Naive thymus-derived CD4-positive, alpha-beta T cell (primary cell): ENCODE results near the gene FAM168A. TPM values are rescaled to one million over a fixed set of nuclear protein-coding genes. Genes with fewer than 3 reads are reported as not detected.

Experiments used
- ATAC-seq: fragments of 150-1000 bp; cut with Tn5 transposase; 2 replicates; pipeline ENCODE4 v1.10.0; 2021; ENCODE audit warnings: mild to moderate bottlenecking, moderate library complexity
- CTCF ChIA-PET: fragments of 350-600 bp; sonication (Branson Sonifier 250); formaldehyde crosslinking; loops from one replicate; lab custom pipeline; 2021; ENCODE audit warnings: antibody characterized with exemption; lab: Charles Lee
- POLR2A ChIA-PET: fragments of 350-600 bp; sonication (Branson Sonifier 250); formaldehyde crosslinking; loops from one replicate; lab custom pipeline; 2021; ENCODE audit warnings: antibody characterized with exemption, inconsistent platforms; lab: Charles Lee
- DNase-seq, 9 donors: peaks; one replicate each; pipeline versions ENCODE4 v3.0.0 to v3.0.0-alpha.2; 2020 to 2022; ENCODE audit warnings: mixed read lengths in 1 of 9
- H3K27ac ChIP-seq: one replicate; pipeline ENCODE4 v1.7.0; 2013; ENCODE audit warnings: mild to moderate bottlenecking, low read depth, low read length, moderate library complexity
- H3K27me3 ChIP-seq, 2 donors: one replicate each; pipeline ENCODE4 v1.7.0; 2013; ENCODE audit warnings: low read length in 2 of 2, mild to moderate bottlenecking in 2 of 2, moderate library complexity in 2 of 2; ENCODE audit not compliant: control insufficient read depth in 2 of 2, insufficient read depth in 2 of 2
- H3K36me3 ChIP-seq, 3 experiments: 1 replicate in 2 of 3; 2 replicates in 1 of 3; pipeline ENCODE4 v1.7.0; 2013; ENCODE audit warnings: low read length in 3 of 3, mild to moderate bottlenecking in 3 of 3, moderate library complexity in 1 of 3; ENCODE audit not compliant: insufficient read depth in 3 of 3, control insufficient read depth in 2 of 3
- H3K4me1 ChIP-seq, 2 donors: one replicate each; pipeline ENCODE4 v1.7.0; 2013; ENCODE audit warnings: low read length in 2 of 2, mild to moderate bottlenecking in 2 of 2, moderate library complexity in 1 of 2; ENCODE audit not compliant: control insufficient read depth in 2 of 2, insufficient read depth in 2 of 2
- H3K4me3 ChIP-seq: 2 replicates; pipeline ENCODE4 v1.7.0; 2013; ENCODE audit warnings: mild to moderate bottlenecking, low read length
- H3K9me3 ChIP-seq, 3 experiments: 1 replicate in 2 of 3; 2 replicates in 1 of 3; pipeline ENCODE4 v1.7.0; 2013; ENCODE audit warnings: low read length in 3 of 3; ENCODE audit not compliant: control insufficient read depth in 2 of 3
- H3K27ac Mint-ChIP-seq, 9 donors: one replicate each; pipeline ENCODE4 v1.8.0; 2020 to 2022; ENCODE audit warnings: mixed read lengths in 9 of 9, mild to moderate bottlenecking in 8 of 9, moderate library complexity in 5 of 9, inconsistent platforms in 2 of 9
- H3K27me3 Mint-ChIP-seq, 5 donors: one replicate each; pipeline ENCODE4 v1.8.0; 2021 to 2022; ENCODE audit warnings: mixed read lengths in 5 of 5, mild to moderate bottlenecking in 1 of 5
- H3K36me3 Mint-ChIP-seq, 5 donors: one replicate each; pipeline ENCODE4 v1.8.0; 2020 to 2022; ENCODE audit warnings: mixed read lengths in 5 of 5, mild to moderate bottlenecking in 3 of 5, inconsistent platforms in 1 of 5
- H3K4me1 Mint-ChIP-seq, 7 donors: one replicate each; pipeline ENCODE4 v1.8.0; 2020 to 2022; ENCODE audit warnings: mixed read lengths in 7 of 7, mild to moderate bottlenecking in 3 of 7, inconsistent platforms in 1 of 7
- H3K4me3 Mint-ChIP-seq, 10 donors: one replicate each; pipeline ENCODE4 v1.8.0; 2020 to 2022; ENCODE audit warnings: mild to moderate bottlenecking in 10 of 10, mixed read lengths in 10 of 10, moderate library complexity in 6 of 10, inconsistent platforms in 2 of 10
- H3K9me3 Mint-ChIP-seq, 11 donors: one replicate each; pipeline ENCODE4 v1.8.0; 2020 to 2022; ENCODE audit warnings: mixed read lengths in 11 of 11, mild to moderate bottlenecking in 4 of 11, inconsistent platforms in 1 of 11, moderate library complexity in 1 of 11
- intact Hi-C, 2 donors: fragments of 100-400 bp; cut with micrococcal nuclease; formaldehyde crosslinking; loops; one replicate each; pipeline ENCODE4 v1.15.1; 2023
- polyA plus RNA-seq, 2 donors: library from polyadenylated mRNA; unstranded; fragments of 300-500 nt; fragmentation: Illumina TruSeq; gene quantifications; one replicate each; pipeline ENCODE4 v1.2.3, GENCODE V29; 2021
- total RNA-seq, 6 experiments: library from RNA in 5 of 6; stranded (reverse) in 5 of 6; gene quantifications; 1 replicate in 5 of 6; 2 replicates in 1 of 6; pipeline ENCODE4 v1.2.3 and lab custom pipeline; 2021 to 2026

Gene FAM168A
- total and polyA plus RNA-seq, 7 experiments from 2014 or later = 3.3 to 33.0 (median 23.1) TPM

GRCh38 chr11:73365352-73366264 lies 232.3 kb downstream of the FAM168A start:
- Histone ChIP-seq H3K36me3 (no peaks in the 10 kb centered on the region), H3K4me3 (peak overlapping the region; percentile 42), H3K27me3 (no peaks in the 10 kb centered on the region), H3K9me3 (no peaks in the 10 kb centered on the region), H3K4me1 (peaks cover 30% of the 10 kb centered on the region in 2 donors), H3K27ac (peak overlapping the region; percentile 78)
- DNase-seq = no peak
- ATAC-seq = no peak
- Mint-ChIP-seq H3K36me3 (peaks cover 0 to 5% (median 2%) of the 10 kb centered on the region in 5 donors), H3K27me3 (no peaks in the 10 kb centered on the region), H3K9me3 (peaks cover 0 to 5% (median 0%) of the 10 kb centered on the region in 11 donors), H3K4me3 (peak overlapping the region in 9 of 10 donors; percentile 50 to 82 (median 69)), H3K4me1 (peaks cover 14 to 39% (median 20%) of the 10 kb centered on the region in 7 donors), H3K27ac (peak overlapping the region; percentile 88 to 100 (median 98))
- intact Hi-C loops = loop anchor here (1.0 to 10.0 kb wide), 4 partner anchors 11 to 1141 kb away; partner anchors contain the start of genes RELT (in 2 of the 2), FAM168A (in 1 of the 2) and INPPL1 (in 1 of the 2)
- ChIA-PET POLR2A (interaction anchor here (0.6 to 1.4 kb wide), 6 partner anchors 8 to 454 kb away, joined by 3 to 6 read pairs (median 3); no protein-coding TSS in a partner anchor), CTCF (interaction anchor here (0.6 to 8.6 kb wide), 6 partner anchors 10 to 558 kb away, joined by 3 to 81 read pairs (median 4); no protein-coding TSS in a partner anchor)

- Histone ChIP-seq H3K27ac (no peak overlapping the region), H3K4me3 (no peak overlapping the region), H3K36me3 (no peaks in the 10 kb centered on the region), H3K4me1 (peaks cover 28 to 29% of the 10 kb centered on the region in 2 donors), H3K27me3 (no peaks in the 10 kb centered on the region), H3K9me3 (no peaks in the 10 kb centered on the region)
- H3K9me3 Mint-ChIP-seq = peaks cover 0 to 5% (median 0%) of the 10 kb centered on the region in 11 donors
- ATAC-seq (no peak), DNase-seq (no peak)
- ChIA-PET CTCF (interaction anchor here (8.6 kb wide), 1 partner anchor 11 kb away, joined by 81 read pairs; no protein-coding TSS in a partner anchor), POLR2A (interaction anchor here (0.6 to 2.0 kb wide), 2 partner anchors 10 to 22 kb away, joined by 3 to 5 read pairs; no protein-coding TSS in a partner anchor)
- peaks cover 14 to 31% (median 19%) of the 10 kb centered on the region in 7 donors for H3K4me1 Mint-ChIP-seq
- H3K36me3 Mint-ChIP-seq = peaks cover 0 to 5% (median 2%) of the 10 kb centered on the region in 5 donors
- intact Hi-C loops = loop anchor here in 1 of 2 donors (10.0 kb wide), 1 partner anchor 1138 kb away; the partner anchor contains the start of gene INPPL1
- no peak overlapping the region for H3K4me3 Mint-ChIP-seq
- H3K27me3 Mint-ChIP-seq = no peaks in the 10 kb centered on the region
- H3K27ac Mint-ChIP-seq = peak overlapping the region in 5 of 9 donors; percentile 63 to 98 (median 86)
Observed at GRCh38 chr11:73363147-73363546, 234.8 kb downstream of the FAM168A start.

- Histone ChIP-seq H3K27ac (no peak overlapping the region), H3K9me3 (no peaks in the 10 kb centered on the region), H3K27me3 (no peaks in the 10 kb centered on the region), H3K36me3 (no peaks in the 10 kb centered on the region), H3K4me3 (no peak overlapping the region), H3K4me1 (peaks cover 19 to 22% of the 10 kb centered on the region in 2 donors)
- POLR2A ChIA-PET = interaction anchor here (2.0 kb wide), 1 partner anchor 23 kb away, joined by 5 read pairs; no protein-coding TSS in a partner anchor
- H3K27me3 Mint-ChIP-seq = no peaks in the 10 kb centered on the region
- CTCF ChIA-PET = interaction anchor here (8.6 kb wide), 1 partner anchor 10 kb away, joined by 81 read pairs; no protein-coding TSS in a partner anchor
- ATAC-seq (no peak), DNase-seq (no peak)
- no peak overlapping the region for H3K4me3 Mint-ChIP-seq
- intact Hi-C loops = loop anchor here in 1 of 2 donors (2.0 to 10.0 kb wide), 2 partner anchors 15 to 1137 kb away; partner anchors contain the start of genes INPPL1 and RELT
- peaks cover 0 to 5% (median 2%) of the 10 kb centered on the region in 5 donors for H3K36me3 Mint-ChIP-seq
- H3K4me1 Mint-ChIP-seq = peaks cover 13 to 21% (median 16%) of the 10 kb centered on the region in 7 donors
- H3K27ac Mint-ChIP-seq = peak overlapping the region in 6 of 9 donors; percentile 48 to 97 (median 66)
- peaks cover 0 to 5% (median 0%) of the 10 kb centered on the region in 11 donors for H3K9me3 Mint-ChIP-seq
Observed at GRCh38 chr11:73361953-73362776, 235.7 kb downstream of the FAM168A start.

- Mint-ChIP-seq H3K9me3 (peaks cover 0 to under 1% (median 0%) of the 10 kb centered on the region in 11 donors), H3K27ac (peak overlapping the region in 6 of 9 donors; percentile 6 to 72 (median 31)), H3K4me1 (peaks cover 2 to 8% (median 3%) of the 10 kb centered on the region in 7 donors), H3K36me3 (no peaks in the 10 kb centered on the region), H3K27me3 (no peaks in the 10 kb centered on the region), H3K4me3 (no peak overlapping the region)
- no peaks in the 10 kb centered on the region for H3K36me3 ChIP-seq
- no peak for DNase-seq
- H3K9me3 ChIP-seq = no peaks in the 10 kb centered on the region
- no peak overlapping the region for H3K27ac ChIP-seq
- CTCF ChIA-PET = interaction anchor here (1.0 to 8.6 kb wide), 4 partner anchors 9 to 32 kb away, joined by 3 to 81 read pairs (median 4); no protein-coding TSS in a partner anchor
- ATAC-seq = no peak
- intact Hi-C loops = loop anchor here in 1 of 2 donors (2.0 to 10.0 kb wide), 2 partner anchors 16 to 1136 kb away; partner anchors contain the start of genes INPPL1 and RELT
- H3K4me3 ChIP-seq = no peak overlapping the region
- H3K27me3 ChIP-seq = no peaks in the 10 kb centered on the region
- peaks cover 5 to 10% of the 10 kb centered on the region in 2 donors for H3K4me1 ChIP-seq
- POLR2A ChIA-PET = interaction anchor here (0.6 to 1.9 kb wide), 5 partner anchors 10 to 285 kb away, joined by 3 to 10 read pairs (median 4); no protein-coding TSS in a partner anchor
Observed at GRCh38 chr11:73360743-73361369, 237.1 kb downstream of the FAM168A start.

- POLR2A ChIA-PET = interaction anchor here (0.6 to 1.9 kb wide), 5 partner anchors 9 to 285 kb away, joined by 3 to 10 read pairs (median 4); no protein-coding TSS in a partner anchor
- Histone ChIP-seq H3K4me3 (no peak overlapping the region), H3K27ac (no peak overlapping the region), H3K36me3 (no peaks in the 10 kb centered on the region), H3K4me1 (peaks cover 0 to 2% of the 10 kb centered on the region in 2 donors), H3K27me3 (no peaks in the 10 kb centered on the region), H3K9me3 (no peaks in the 10 kb centered on the region)
- Mint-ChIP-seq H3K4me3 (no peak overlapping the region), H3K9me3 (no peaks in the 10 kb centered on the region), H3K4me1 (peaks cover 0 to under 1% (median 0%) of the 10 kb centered on the region in 7 donors), H3K36me3 (no peaks in the 10 kb centered on the region), H3K27ac (peak overlapping the region in 5 of 9 donors; percentile 9 to 72 (median 36)), H3K27me3 (no peaks in the 10 kb centered on the region)
- ATAC-seq (peak; percentile 56), DNase-seq (peak in 5 of 9 donors; percentile 24 to 35 (median 31))
- CTCF ChIA-PET = interaction anchor here (1.0 to 8.6 kb wide), 4 partner anchors 8 to 33 kb away, joined by 3 to 81 read pairs (median 4); no protein-coding TSS in a partner anchor
- intact Hi-C loops = loop anchor here in 1 of 2 donors (2.0 to 10.0 kb wide), 2 partner anchors 17 to 1135 kb away; partner anchors contain the start of genes INPPL1 and RELT
Observed at GRCh38 chr11:73359930-73360742, 237.8 kb downstream of the FAM168A start.
